NCI-H82 treated with DMSO at 0.1 percent for 48 hours (cell line): ENCODE measurements around the gene SBF2.
"Not testable (repeated sequence)": the region's sequence is repeated elsewhere in the genome, so short reads cannot be mapped to it uniquely, and the experiment has no call there.

Experiments
- DNase-seq: peaks from one replicate; lab custom pipeline; 2025; ENCODE audit not compliant: unreplicated experiment; lab: John Stamatoyannopoulos, UW

The SBF2 gene

GRCh38 chr11:10268746-10269488 lies 25.1 kb downstream of the SBF2 start:
- no peak for DNase-seq

DNA sequence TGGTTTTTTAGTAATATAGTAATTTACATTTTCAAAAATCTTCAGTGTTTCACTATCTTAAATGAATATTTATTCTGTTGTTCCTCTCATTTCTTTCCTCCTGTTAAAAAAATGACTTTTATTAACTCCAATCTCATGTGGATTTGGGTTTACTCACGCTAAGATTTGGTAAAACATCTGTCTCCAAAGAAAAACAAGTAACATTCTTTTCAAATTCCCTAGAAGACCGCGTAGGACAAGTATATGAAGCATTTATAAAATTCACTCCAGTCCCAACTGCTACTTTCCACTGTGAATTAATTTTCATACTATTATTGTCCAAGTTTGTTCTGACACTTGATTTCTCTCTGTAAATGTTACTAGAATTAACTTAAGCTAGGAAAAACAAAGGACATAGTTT lies 26.2 kb downstream of the SBF2 start:
- DNase-seq: no peak

DNA sequence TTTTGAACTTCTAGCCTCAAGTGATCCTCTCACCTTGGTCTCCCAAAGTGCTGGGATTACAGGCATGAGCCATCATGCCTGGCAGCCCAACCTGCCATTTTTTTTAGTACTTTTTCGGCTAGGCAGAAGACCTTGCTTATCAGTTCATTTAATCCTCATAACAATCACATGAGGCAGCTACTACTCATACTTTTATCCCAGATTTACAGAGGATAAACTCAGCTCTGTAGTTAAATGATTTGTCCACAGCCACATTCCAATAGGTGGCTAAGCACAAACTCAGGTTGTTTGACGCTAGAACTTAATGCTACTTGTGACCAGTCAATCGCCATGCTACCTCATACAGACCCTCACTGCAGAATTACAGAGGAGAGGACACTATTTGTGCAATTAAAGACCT lies 28.1 kb downstream of the SBF2 start:
- DNase-seq: no peak

DNA sequence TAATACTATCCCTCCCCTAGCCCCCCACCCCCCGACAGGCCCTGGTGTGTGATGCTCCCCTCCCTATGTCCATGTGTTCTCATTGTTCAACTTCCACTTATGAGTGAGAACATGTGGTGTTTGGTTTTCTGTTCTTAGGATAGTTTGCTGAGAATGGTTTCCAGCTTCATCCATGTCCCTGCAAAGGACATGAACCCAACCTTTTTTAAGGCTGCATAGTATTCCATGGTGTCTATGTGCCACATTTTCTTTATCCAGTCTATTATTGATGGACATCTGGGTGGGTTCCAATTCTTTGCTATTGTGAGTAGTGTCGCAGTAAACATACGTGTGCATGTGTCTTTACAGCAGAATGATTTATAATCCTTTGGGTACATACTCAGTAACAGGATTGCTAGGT lies 29.3 kb downstream of the SBF2 start:
- DNase-seq: not testable (repeated sequence)

DNA sequence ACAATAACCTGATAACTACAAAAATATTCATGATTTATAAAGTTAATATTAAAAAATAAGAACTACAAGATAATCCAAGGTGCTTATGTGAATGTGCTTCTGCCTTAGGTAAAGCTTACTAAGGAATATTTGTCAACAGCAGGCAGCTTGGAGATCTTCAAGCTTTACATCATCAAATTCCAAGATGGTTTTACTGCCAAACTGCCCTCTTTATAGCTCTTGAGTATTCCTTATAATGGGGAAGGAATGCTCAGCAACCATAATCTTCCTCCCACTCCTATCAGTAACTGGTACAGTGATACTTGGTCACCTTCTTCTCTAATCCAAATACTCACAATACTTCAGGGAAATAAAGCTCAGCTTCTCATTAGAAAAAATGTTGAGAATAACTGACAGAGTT lies 30.1 kb downstream of the SBF2 start:
- no peak for DNase-seq

DNA sequence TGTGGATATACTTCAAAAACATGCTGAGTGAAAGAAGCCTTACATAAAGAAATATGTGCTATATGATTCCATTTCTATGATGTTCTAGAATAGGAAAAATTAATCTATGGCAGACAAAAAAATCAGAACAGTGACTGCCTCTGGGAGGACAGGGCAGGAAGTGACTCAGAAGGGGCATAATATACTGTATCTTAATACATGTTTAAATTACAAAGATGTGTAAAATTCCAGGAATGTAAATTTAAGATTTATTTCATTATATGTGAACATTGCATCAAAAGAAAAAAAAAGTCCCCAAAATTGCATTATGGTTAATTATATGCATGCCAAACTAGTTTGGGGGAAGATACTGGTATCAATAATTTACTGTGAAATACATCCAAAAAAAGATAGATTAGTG lies 32.2 kb downstream of the SBF2 start:
- DNase-seq: no peak

GRCh38 chr11:10257478-10257877 lies 36.5 kb downstream of the SBF2 start:
- DNase-seq: no peak

DNA sequence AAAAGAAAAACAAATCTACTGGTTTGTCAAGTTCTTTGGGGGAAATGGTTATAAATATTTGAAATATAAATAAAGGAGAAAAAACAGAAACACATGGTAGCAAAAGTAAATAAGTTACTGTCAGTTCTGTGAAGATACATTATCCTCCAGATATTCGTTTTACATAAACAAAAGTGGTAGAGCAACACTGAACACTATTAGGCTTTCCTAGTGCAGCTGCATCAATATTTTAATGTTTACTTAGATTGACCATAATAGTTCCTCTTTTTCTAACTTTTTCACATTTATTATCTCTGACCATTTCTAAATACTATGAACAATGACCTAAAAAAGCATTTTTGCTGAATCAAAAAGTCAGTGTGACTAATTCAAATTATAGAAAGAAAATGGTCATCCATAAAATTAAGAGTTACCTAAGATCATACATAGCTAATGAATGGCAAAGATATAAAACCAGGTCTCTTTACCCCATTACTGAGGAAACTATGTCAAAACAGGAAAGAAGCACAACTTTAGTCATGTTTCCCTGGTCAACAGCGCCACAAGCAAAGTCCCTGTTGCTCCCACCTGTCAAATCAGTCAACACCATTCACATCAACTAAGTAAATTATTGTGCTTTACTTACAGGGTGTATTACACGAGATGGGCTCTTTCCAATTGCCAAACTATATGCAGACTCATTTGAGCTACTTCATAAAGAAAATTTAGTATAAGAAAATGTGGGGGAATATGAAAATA lies 38.5 kb downstream of the SBF2 start:
- no peak for DNase-seq

- DNase-seq: not testable (repeated sequence)
Measured at GRCh38 chr11:10249448-10250131, 44.4 kb downstream of the SBF2 start.

GRCh38 chr11:10247011-10247410 lies 47.0 kb downstream of the SBF2 start:
- no peak for DNase-seq

GRCh38 chr11:10243896-10244575 lies 50.0 kb downstream of the SBF2 start:
- DNase-seq: no peak

- no peak for DNase-seq
Measured at GRCh38 chr11:10236840-10237239, 57.2 kb downstream of the SBF2 start.

DNA sequence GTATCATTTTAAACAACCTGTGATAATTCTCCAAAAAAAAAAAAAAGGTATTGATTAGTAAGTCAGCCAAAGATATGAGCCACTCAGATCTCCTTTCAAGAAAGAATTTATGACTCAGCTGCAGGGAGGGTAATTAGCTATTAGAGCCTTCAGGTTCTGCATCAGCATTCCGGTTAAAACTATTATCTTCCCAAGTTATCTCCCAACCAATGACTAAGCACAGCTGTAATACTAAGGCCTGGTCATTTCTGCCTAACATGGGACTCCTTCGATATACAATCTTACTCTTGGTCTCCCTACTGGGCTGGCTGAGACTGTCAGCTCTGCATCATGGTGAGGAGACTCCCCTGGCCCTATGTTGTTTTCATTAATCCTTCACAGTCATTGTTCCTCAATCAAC lies 60.4 kb downstream of the SBF2 start:
- DNase-seq: no peak

GRCh38 chr11:10232756-10233155 lies 61.3 kb downstream of the SBF2 start:
- DNase-seq: no peak

GRCh38 chr11:10231803-10232202 lies 62.2 kb downstream of the SBF2 start:
- DNase-seq: not testable (repeated sequence)

GRCh38 chr11:10225553-10225952 lies 68.5 kb downstream of the SBF2 start:
- DNase-seq: no peak

DNA sequence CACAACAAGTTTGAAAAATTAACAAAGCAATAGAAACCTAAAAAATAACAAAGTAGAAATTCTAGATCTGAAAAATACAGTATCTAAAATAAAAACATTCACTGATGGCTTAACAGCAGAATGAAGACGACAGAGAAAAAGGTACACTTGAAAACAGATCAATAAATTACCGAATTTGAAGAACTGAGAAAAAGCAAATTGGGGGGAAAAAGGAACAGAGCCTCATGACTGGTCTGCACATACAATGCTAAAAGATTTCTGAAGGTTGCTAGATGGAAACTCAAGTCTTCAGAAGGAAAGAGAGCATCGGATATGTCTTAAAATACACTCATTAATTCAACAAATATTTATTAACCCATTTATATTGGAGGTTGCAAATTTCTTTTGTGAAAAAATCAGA lies 71.6 kb downstream of the SBF2 start:
- DNase-seq: no peak

GRCh38 chr11:10221342-10221741 lies 72.7 kb downstream of the SBF2 start:
- no peak for DNase-seq

GRCh38 chr11:10211470-10211869 lies 82.5 kb downstream of the SBF2 start:
- no peak for DNase-seq

GRCh38 chr11:10209326-10209725 lies 84.7 kb downstream of the SBF2 start:
- DNase-seq: no peak

DNA sequence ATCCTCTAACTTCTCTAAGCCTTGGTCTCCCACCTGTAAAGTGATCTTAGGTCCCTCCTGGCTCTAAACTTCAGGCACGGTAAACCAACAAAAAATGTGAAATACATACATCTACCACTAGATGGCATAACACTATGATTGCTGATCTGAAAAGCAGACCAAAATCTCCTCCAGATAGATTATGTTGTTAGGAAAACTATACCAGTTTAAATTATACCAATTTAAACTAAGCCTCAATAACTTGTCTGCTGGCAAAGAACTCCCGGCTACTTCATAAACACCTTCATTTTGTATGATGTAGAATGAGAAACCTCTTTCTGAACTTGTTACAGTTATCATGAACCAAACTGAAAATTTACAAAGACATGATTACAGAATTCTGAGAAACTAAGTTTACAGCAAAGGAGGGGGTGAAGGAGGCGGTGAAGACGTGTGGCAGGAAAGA lies 85.9 kb downstream of the SBF2 start:
- peak; percentile 32 for DNase-seq
